Kidney (tissue), 14 donors: ENCODE results near the gene SRPK2. TPM values are rescaled to one million over a fixed set of nuclear protein-coding genes. Genes with fewer than 3 reads are reported as not detected.

Experiments
- DNase-seq, 5 donors: peaks; one replicate each; pipeline ENCODE4 v3.0.0-alpha.2; 2013 to 2020
- FAIRE-seq: peaks from 2 replicates; lab custom pipeline; 2012; peaks lifted over from hg19 to GRCh38; lab: Jason Lieb, UNC
- H3K27ac ChIP-seq, 2 donors: one replicate each; pipeline ENCODE4 v1.7.0; 2013; ENCODE audit warnings: low read depth in 2 of 2, low read length in 2 of 2, inconsistent platforms in 1 of 2
- H3K27me3 ChIP-seq: one replicate; pipeline ENCODE4 v1.7.1; 2013; ENCODE audit warnings: low read length, inconsistent platforms; ENCODE audit not compliant: control insufficient read depth, insufficient read depth
- H3K36me3 ChIP-seq, 3 donors: one replicate each; pipeline versions ENCODE4 v1.7.0 to v1.7.1; 2013; ENCODE audit warnings: low read length in 3 of 3, control low read depth in 1 of 3, inconsistent platforms in 1 of 3; ENCODE audit not compliant: insufficient read depth in 3 of 3, control insufficient read depth in 2 of 3
- H3K4me1 ChIP-seq, 3 donors: one replicate each; pipeline versions ENCODE4 v1.7.0 to v1.7.1; 2013; ENCODE audit warnings: low read length in 3 of 3, inconsistent platforms in 1 of 3, low read depth in 1 of 3; ENCODE audit not compliant: control insufficient read depth in 2 of 3, insufficient read depth in 2 of 3
- H3K4me3 ChIP-seq, 3 donors: one replicate each; pipeline versions ENCODE4 v1.7.0 to v1.8.1; 2013; ENCODE audit warnings: low read length in 3 of 3, control low read depth in 1 of 3, inconsistent platforms in 1 of 3
- H3K9ac ChIP-seq, 3 donors: one replicate each; pipeline versions ENCODE4 v1.7.0 to v1.7.1; 2013; ENCODE audit warnings: low read length in 3 of 3, control low read depth in 1 of 3, inconsistent platforms in 1 of 3
- H3K9me3 ChIP-seq, 3 donors: one replicate each; pipeline versions ENCODE4 v1.7.0 to v1.7.1; 2013; ENCODE audit warnings: low read length in 3 of 3, control low read depth in 1 of 3, inconsistent platforms in 1 of 3; ENCODE audit not compliant: control insufficient read depth in 2 of 3, insufficient read depth in 1 of 3
- intact Hi-C: fragments of 100-400 bp; cut with DNase I; formaldehyde crosslinking; loops from one replicate; pipeline ENCODE4 v1.11.1; 2022
- polyA plus RNA-seq: library from polyadenylated mRNA; stranded (reverse); fragments of 350-450 nt; fragmentation: Illumina TruSeq; extraction: RNeasy Lipid Tissue Mini Kit (QIAGEN cat#74804); gene quantifications from one replicate; pipeline ENCODE4 v1.2.3, GENCODE V29; 2014; ENCODE audit warnings: low read depth, low replicate concordance; ENCODE audit not compliant: insufficient read depth
- total RNA-seq: library from RNA; stranded (reverse); fragmentation: NEBNext Ultra II Directional; extraction: Animal tissue kit (Norgen Biotek cat#: 25700); gene quantifications from one replicate; pipeline ENCODE4 v1.2.1, GENCODE V29; 2021
- TF ChIP-seq, protein P1 (sequence below): IDR thresholded peaks from 3 replicates; pipeline ENCODE4 v1.5.1; 2012; ENCODE audit warnings: mild to moderate bottlenecking, moderate library complexity, borderline replicate concordance; ENCODE audit not compliant: insufficient read depth; ENCODE audit errors: extremely low read depth
- donor health status: control.
- donor health status: control.
- donor health status: control.
- donor health status: control.
- donor health status: control.
- donor health status: DM: yes; HTN: yes; CAD: no.
- donor health status: Normal renal cell carcinoma (clear cell type).

The SRPK2 gene
- total and polyA plus RNA-seq, 2 donors from 2014 or later = 9.9 to 43.1 TPM

DNA sequence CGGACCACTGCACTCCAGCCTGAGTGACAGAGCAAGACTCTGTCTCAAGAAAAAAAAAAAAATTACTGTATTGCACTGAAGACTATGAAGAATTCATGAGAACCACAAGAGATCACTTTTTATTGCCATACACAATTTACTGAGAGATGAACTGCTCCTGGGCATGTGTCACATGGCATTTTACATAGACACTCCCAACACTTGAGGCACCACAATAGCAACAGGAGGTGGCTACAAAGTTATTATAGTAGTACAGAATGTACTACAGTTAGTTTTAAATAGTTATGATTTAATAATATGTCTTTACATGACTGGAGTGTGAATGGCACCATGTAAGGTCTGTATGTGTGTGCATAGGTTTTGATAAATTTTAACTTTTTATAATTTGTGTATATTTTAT is 304.1 kb downstream of the SRPK2 start:
- intact Hi-C loops = no loop called here
- no peaks in the 10 kb centered on the region for H3K9me3 ChIP-seq
- no peak for DNase-seq
- no peak overlapping the region for H3K4me3 ChIP-seq
- no peaks in the 10 kb centered on the region for H3K4me1 ChIP-seq
- TF ChIP-seq, protein P1, sequence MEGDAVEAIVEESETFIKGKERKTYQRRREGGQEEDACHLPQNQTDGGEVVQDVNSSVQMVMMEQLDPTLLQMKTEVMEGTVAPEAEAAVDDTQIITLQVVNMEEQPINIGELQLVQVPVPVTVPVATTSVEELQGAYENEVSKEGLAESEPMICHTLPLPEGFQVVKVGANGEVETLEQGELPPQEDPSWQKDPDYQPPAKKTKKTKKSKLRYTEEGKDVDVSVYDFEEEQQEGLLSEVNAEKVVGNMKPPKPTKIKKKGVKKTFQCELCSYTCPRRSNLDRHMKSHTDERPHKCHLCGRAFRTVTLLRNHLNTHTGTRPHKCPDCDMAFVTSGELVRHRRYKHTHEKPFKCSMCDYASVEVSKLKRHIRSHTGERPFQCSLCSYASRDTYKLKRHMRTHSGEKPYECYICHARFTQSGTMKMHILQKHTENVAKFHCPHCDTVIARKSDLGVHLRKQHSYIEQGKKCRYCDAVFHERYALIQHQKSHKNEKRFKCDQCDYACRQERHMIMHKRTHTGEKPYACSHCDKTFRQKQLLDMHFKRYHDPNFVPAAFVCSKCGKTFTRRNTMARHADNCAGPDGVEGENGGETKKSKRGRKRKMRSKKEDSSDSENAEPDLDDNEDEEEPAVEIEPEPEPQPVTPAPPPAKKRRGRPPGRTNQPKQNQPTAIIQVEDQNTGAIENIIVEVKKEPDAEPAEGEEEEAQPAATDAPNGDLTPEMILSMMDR = no peak
- FAIRE-seq = no peak
- H3K27me3 ChIP-seq = no peaks in the 10 kb centered on the region
- no peak overlapping the region for H3K27ac ChIP-seq
- H3K9ac ChIP-seq = no peak overlapping the region
- peaks cover 7 to 39% (median 8%) of the 10 kb centered on the region in 3 donors for H3K36me3 ChIP-seq

DNA sequence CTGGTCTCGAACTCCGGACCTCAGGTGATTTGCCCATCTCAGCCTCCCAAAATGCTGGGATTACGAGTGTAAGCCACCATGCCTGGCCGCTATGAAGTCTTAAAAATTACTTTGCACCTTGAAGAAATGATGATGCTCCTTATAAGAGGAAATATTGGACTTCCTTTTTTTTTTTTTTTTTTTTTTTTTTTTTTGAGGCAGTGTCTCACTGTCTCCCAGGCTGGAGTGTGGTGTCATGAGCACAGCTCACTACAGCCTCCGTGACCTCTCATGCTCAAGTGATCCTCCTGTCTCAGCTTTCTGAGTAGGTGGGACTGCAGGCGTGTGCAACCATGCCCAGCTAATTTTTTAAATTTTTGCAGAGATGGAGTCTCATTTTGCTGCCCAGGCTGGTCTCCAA is 309.4 kb downstream of the SRPK2 start:
- DNase-seq (no peak), FAIRE-seq (no peak)
- TF ChIP-seq, protein P1 = no peak
- Histone ChIP-seq H3K27ac (no peak overlapping the region), H3K4me3 (no peak overlapping the region), H3K36me3 (peaks cover 18 to 66% (median 26%) of the 10 kb centered on the region in 3 donors), H3K9me3 (no peaks in the 10 kb centered on the region), H3K27me3 (no peaks in the 10 kb centered on the region), H3K9ac (no peak overlapping the region), H3K4me1 (no peaks in the 10 kb centered on the region)
- intact Hi-C loops = no loop called here

DNA sequence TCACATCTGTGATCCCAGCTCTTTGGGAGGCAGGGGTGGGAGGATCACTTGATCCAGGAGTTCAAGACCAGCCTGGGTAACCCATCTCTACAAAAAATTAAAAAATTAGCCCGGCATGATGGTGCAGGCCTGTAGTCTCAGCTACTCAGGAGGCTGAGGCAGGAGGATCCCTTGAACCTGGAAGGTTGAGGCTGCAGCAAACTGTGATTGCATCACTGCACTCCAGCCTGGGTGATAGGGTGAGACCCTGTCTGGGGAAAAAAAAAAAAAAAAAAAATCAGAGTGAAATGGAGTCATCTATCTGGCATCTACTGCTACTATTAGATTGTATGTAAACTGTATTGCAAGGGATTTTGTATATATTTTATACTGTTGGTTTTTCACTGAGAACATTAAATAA is 315.6 kb downstream of the SRPK2 start:
- TF ChIP-seq, protein P1 = no peak
- FAIRE-seq = no peak

DNA sequence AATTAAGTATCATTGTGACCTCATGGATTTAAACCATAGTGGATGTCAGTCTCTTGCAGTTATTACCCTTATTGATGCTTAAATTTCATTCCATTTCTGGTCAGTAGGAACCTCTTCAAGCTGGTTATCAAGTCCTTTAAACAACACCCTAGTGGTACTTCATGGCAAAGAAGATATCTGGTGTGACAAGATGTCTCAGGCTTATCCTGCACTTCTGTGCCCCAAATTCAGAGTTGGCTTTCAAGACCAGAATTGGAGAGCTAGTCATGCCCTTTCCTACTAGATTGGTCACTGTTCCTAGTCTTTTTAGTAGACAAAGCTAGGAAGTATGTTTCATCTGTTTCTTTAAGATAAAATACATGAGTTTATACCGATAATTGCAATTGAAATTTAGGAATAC is 319.8 kb downstream of the SRPK2 start:
- Histone ChIP-seq H3K4me3 (no peak overlapping the region), H3K9ac (no peak overlapping the region), H3K36me3 (peaks cover 7 to 34% (median 8%) of the 10 kb centered on the region in 3 donors), H3K27me3 (no peaks in the 10 kb centered on the region), H3K9me3 (no peaks in the 10 kb centered on the region), H3K4me1 (peaks cover 0 to 4% (median 0%) of the 10 kb centered on the region in 3 donors), H3K27ac (no peak overlapping the region)
- TF ChIP-seq, protein P1 = no peak
- intact Hi-C loops = no loop called here
- DNase-seq (no peak), FAIRE-seq (no peak)

More for the DNA sequence above, 315.6 kb downstream of the SRPK2 start:
- Histone ChIP-seq H3K9ac (no peak overlapping the region), H3K4me3 (no peak overlapping the region), H3K36me3 (peaks cover 20 to 57% (median 22%) of the 10 kb centered on the region in 3 donors), H3K27ac (no peak overlapping the region), H3K27me3 (no peaks in the 10 kb centered on the region), H3K9me3 (no peaks in the 10 kb centered on the region), H3K4me1 (peaks cover 0 to 4% (median 0%) of the 10 kb centered on the region in 3 donors)
- DNase-seq = no peak
- intact Hi-C loops = no loop called here
